ENCODE measurements around the gene ZC3H18.

The ZC3H18 gene

GRCh38 chr16:88552166-88552565 is 18.0 kb upstream of the ZC3H18 start:
- DNase-seq = no peak

DNA sequence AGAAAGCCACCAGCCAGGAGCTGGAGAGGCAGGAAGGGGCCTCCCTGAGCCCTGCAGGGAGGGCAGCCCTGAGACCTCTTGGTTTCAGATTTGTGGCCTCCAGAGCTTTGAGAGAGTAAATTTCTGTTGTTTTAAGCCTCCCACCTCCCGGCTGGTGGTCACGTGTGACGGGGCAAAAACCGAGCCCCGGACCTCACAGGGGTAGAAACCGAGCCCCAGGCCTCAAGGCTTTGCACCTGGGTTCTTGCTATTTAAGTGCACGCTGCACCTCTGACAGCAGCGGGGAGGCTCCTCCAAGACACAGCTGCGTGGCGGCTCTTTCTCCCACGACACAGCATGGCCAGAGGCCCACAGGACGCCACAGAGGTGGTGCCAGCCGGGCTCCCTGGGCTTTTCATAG is 17.4 kb upstream of the ZC3H18 start:
- DNase-seq = no peak

DNA sequence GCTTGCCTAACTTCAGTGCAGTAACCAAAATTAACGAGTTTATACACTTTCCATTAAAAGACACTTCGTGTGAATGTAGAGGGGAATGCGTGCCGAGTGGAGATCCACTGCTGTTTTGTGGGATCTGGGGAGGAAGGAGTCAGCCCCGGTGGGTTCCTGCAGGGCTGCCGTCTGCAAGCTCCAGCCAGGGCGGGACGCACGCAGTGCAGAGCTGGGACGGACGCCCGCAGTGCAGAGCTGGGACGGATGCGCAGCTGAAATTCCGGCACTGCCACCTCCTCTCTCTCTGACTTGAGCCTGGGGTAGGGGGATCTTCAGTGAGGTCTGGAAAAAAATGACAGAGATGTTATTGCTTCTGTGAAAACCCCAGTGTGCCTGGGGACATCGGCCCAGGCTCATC is 16.5 kb upstream of the ZC3H18 start:
- DNase-seq = no peak

- DNase-seq = no peak
Observed at GRCh38 chr16:88554711-88555264, 15.4 kb upstream of the ZC3H18 start.

GRCh38 chr16:88556294-88556988 is 13.8 kb upstream of the ZC3H18 start:
- no peak for DNase-seq

DNA sequence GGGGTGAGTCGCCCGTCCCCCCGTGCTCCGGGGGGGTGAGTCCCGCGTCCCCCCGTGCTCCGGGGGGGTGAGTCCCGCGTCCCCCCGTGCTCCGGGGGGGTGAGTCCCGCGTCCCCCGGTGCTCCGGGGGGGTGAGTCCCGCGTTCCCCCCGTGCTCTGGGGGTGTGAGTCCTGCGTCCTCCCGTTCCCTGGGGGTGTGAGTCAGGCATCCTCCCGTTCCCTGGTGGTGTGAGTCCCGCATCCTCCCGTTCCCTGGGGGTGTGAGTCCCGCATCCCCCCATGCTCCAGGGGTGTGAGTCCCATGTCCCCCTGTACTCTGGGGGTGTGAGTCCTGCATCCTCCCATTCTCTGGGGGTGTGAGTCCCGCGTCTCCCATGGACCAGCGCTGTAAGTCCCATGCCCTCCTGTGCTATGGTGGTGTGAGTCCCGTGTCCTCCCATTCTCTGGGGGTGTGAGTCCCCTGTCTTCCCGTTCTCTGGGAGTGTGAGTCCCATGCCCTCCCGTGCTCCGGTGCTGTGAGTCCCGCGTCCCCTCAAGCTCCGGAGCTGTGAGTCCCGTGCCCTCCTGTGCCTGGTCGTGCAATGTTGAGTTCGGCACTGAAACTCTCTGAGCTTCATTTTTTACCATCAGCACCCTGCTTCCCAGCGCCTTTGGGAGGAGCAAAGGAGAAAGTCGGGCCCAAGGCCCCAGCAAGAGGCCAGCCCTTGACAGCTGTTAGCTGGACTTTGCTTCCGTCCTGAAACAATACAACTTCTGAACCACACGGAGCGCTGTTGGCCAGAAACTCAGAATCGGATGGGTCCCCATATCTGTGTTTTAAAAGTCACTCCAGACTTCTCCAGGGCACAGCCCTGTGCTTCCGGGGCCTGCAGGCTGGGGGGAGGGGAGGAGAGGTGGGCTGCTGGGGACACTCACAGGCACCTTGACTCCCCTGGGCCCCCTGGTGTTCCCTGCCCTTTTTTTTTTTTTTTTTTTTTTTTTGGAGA is 11.5 kb upstream of the ZC3H18 start:
- DNase-seq = peak; percentile 55

DNA sequence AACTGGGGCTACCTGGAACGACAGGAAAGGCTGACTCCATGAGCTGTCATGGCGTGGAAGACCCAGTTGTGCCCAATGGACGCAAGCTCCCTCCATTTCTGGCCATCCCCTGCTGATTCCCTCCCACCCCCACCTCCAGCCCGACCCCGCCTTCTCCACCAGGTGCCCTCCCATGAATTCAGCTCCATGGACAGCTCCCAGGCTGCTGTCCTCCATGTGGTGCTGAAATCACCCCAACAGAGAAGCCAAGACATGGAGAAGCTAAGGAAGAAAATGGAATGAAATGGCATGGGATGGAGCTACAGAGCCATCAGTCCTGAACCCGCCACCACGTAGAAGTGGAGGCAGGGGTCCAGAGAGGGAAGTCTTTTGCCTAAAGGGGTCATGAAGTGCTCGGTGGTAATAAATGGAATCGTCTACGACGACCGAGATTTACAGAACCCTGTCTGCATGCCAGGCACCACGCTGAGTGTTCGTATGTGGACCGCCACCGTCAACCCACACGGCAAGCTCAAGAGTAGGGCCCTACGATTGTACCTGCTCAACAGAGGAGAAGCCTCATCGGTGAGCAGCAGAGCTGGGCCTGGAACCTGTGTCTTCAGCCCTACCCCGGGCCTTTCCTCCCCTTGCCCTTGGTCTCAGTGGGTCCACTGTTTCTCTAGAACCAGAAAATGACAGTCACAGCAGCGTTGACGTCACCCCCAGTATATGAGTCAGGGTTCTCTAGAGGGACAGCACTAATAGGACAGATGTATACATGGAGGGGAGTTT is 9.3 kb upstream of the ZC3H18 start:
- DNase-seq = peak; percentile 20

DNA sequence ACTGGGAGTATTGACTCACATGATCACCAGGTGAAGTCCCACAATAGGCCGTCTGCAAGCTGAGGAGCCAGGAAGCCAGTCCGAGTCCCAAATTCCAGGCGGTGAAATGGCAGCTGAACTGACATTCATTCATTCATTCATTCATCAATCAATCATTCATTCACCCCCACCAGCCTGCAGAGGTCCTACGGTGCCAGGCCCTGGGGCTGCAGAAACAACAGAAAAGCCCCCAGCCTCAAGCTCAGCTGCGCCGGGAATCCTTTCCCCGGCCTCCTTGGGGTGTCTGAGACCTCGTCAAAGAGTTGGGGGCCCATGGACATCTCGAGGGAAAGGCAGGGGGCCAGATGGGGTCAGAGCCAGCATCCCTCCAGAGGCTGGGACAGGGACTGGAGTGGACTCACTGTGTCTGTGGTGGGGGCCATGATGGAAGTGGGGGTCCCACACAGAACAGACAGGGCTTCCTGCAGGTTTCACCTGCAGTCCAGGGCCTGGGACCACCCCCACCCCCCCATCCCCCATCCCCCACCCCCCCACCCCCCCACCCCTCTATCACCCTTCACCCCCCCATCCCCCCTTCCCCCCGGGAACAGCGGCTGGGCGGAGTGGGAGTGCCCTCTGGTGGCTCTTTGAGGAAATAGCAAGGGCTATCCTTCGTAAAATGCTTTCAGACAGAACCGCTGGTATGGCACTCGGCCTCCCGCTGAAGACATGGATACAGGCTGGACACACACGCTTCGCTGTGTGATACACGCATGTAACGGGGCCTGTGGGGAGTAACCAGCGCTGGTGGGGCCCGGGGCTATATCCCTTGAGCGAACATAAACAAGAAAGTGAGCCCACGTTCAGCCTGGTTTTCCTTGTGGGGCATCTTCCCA is 8.5 kb upstream of the ZC3H18 start:
- DNase-seq = peak; percentile 43

GRCh38 chr16:88566158-88566557 is 4.0 kb upstream of the ZC3H18 start:
- peak; percentile 32 for DNase-seq

GRCh38 chr16:88568710-88569613 is 1.2 kb upstream of the ZC3H18 start:
- no peak for DNase-seq

DNA sequence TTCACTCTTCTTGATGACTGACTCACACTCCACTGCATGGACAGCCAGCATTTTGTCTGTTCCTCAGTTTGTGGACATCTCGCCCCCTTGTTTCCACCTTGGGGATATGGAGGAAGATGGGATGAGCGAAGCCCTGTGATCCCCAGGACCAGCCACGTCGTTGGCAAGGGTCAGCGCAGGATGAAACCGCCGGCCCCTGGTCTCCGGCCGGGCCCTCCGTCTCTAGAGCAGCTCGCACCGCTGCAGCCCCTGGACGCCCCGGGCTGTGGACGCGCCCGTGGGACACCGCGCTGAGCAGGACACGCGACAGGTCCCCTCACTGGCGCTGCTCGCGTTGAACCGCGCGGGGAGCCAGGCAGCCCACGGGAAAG is 604 bp upstream of the ZC3H18 start:
- no peak for DNase-seq

GRCh38 chr16:88570691-88571092 is 489 bp downstream of the ZC3H18 start:
- DNase-seq = no peak

DNA sequence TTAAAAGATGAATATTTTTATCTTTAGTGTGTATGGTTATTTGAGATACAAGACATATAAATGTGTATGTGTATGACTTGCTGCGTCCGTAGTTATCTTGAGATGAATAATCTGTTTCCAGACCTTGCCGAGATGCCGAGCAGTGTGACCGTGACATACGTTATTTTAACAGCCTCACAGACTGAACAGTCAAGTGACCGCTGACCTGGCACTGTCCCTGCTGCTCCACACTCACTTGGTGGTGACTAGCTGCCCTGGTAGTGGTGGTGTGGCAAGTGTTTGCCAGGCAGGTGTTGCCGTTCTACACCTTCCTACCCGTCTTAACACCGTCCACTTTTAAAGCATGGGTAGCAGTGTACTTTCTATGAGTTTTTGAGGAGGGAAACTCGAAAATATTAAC is 5.0 kb downstream of the ZC3H18 start:
- DNase-seq = no peak

GRCh38 chr16:88576307-88576706 is 6.1 kb downstream of the ZC3H18 start:
- no peak for DNase-seq

DNA sequence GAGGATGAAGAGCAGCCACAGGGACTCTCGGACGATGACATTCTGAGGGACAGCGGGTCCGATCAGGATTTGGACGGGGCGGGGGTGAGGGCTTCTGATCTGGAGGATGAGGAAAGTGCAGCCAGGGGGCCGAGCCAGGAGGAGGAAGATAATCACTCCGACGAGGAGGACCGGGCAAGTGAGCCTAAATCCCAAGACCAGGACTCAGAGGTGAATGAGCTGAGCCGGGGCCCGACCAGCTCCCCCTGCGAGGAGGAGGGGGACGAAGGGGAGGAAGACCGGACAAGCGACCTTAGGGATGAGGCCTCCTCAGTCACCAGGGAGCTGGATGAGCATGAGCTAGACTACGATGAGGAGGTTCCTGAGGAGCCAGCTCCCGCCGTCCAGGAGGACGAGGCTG is 7.0 kb downstream of the ZC3H18 start:
- DNase-seq = no peak

DNA sequence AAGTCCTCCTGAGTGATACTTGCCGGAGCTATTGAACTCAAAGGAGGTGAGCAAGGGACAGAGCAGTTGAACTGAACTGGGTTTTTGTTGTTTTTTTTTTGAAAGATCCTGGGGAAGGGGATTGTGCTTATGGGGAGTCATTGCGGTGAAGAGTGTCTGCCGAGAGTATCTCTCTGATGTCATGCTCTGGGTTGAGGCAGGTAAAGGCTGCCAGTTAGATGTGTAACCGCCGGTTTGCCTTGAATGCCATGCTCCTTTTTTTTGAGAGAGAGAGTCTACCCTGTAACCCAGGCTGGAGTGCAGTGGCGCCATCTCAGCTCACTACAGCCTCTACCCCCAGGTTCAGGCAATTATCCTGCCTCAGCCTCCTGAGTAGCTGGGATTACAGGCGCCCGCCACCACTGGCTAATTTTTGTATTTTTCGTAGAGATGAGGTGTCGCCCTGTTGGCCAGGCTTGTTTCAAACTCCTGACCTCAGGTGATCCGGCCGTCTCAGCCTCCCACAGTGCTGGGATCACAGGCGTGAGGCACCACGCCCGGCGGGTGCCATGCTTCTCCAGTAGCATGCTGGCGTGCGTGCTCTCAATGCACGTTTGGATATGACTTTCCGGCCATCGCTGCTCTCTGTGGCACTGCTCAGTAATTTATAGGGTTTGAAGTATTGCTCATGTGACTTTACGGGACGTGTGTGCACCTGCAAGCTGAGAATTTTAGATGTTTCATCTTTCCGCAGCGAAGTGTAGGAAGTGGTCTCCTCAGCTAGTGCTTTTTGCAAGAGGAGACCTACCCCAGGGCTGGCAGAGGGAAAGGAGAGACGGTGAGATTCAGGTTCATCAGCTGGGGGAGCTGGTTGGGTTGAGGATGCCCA is 8.5 kb downstream of the ZC3H18 start:
- no peak for DNase-seq

GRCh38 chr16:88580371-88580770 is 10.2 kb downstream of the ZC3H18 start:
- DNase-seq = no peak

DNA sequence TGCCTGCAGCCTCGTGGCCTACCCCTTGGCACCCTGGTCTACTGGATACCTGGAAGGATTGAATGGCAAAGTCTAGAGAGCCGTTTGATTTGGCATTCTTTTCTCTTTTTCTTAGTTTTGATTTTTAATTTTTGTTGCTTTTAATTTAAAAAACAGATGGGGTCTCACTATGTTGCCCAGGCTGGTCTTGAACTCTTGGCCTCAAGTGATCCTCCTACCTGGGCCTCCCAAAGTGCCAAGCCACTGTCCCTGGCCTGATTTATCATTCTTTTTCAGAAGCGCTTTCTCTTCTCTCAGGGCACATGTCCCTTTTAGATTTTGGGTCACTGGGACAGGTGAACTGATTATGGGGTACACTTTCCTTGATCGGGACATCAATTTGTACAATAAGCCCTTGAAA is 10.8 kb downstream of the ZC3H18 start:
- DNase-seq = no peak

- DNase-seq = no peak
Observed at GRCh38 chr16:88582912-88583575, 12.8 kb downstream of the ZC3H18 start.
